T-helper 2 cell treated with Interferon-gamma antibody and Interleukin-4, amounts not matched to agents 5 μg/mL and 100 μg/mL, for 36 hours (primary cell): Measurements from ENCODE around the gene MAP4K2.
"Not testable (repeated sequence)": the region's sequence is repeated elsewhere in the genome, so short reads cannot be mapped to it uniquely, and the experiment has no call there.

Source experiments
- DNase-seq: peaks from one replicate; pipeline ENCODE4 v3.0.0; 2021; ENCODE audit warnings: low spot score
- H3K27ac Mint-ChIP-seq: one replicate; pipeline ENCODE4 v1.8.0; 2021; ENCODE audit warnings: mild to moderate bottlenecking, mixed read lengths
- H3K27me3 Mint-ChIP-seq: one replicate; pipeline ENCODE4 v1.8.0; 2021; ENCODE audit warnings: low read depth, mixed read lengths
- H3K36me3 Mint-ChIP-seq: one replicate; pipeline ENCODE4 v1.8.0; 2021; ENCODE audit warnings: low read depth, mixed read lengths
- H3K4me1 Mint-ChIP-seq: one replicate; pipeline ENCODE4 v1.8.0; 2021; ENCODE audit warnings: low read depth, mixed read lengths
- H3K4me3 Mint-ChIP-seq: one replicate; pipeline ENCODE4 v1.8.0; 2022; ENCODE audit warnings: mild to moderate bottlenecking, moderate library complexity, mixed read lengths
- H3K9me3 Mint-ChIP-seq: one replicate; pipeline ENCODE4 v1.8.0; 2021; ENCODE audit warnings: mixed read lengths

MAP4K2 gene

GRCh38 chr11:64833509-64833908, 30.5 kb upstream of the MAP4K2 start:
- no peaks in the 10 kb centered on the region for H3K27me3 Mint-ChIP-seq
- H3K9me3 Mint-ChIP-seq: no peaks in the 10 kb centered on the region
- H3K27ac Mint-ChIP-seq: no peak overlapping the region
- H3K4me3 Mint-ChIP-seq: no peak overlapping the region
- peaks cover 2% of the 10 kb centered on the region for H3K4me1 Mint-ChIP-seq
- DNase-seq: no peak
- no peaks in the 10 kb centered on the region for H3K36me3 Mint-ChIP-seq

GRCh38 chr11:64833198-64833502, 30.1 kb upstream of the MAP4K2 start:
- no peak overlapping the region for H3K27ac Mint-ChIP-seq
- H3K4me1 Mint-ChIP-seq: peaks cover 2% of the 10 kb centered on the region
- H3K4me3 Mint-ChIP-seq: no peak overlapping the region
- no peaks in the 10 kb centered on the region for H3K36me3 Mint-ChIP-seq
- DNase-seq: no peak
- no peaks in the 10 kb centered on the region for H3K9me3 Mint-ChIP-seq
- H3K27me3 Mint-ChIP-seq: no peaks in the 10 kb centered on the region

- no peak for DNase-seq
- H3K27ac Mint-ChIP-seq: no peak overlapping the region
- H3K27me3 Mint-ChIP-seq: no peaks in the 10 kb centered on the region
- no peaks in the 10 kb centered on the region for H3K36me3 Mint-ChIP-seq
- no peak overlapping the region for H3K4me3 Mint-ChIP-seq
- H3K9me3 Mint-ChIP-seq: no peaks in the 10 kb centered on the region
- H3K4me1 Mint-ChIP-seq: peaks cover 2% of the 10 kb centered on the region
These were observed 29.6 kb upstream of the MAP4K2 start for GRCh38 chr11:64832467-64833197.

- H3K27me3 Mint-ChIP-seq: no peaks in the 10 kb centered on the region
- no peaks in the 10 kb centered on the region for H3K9me3 Mint-ChIP-seq
- no peak overlapping the region for H3K27ac Mint-ChIP-seq
- DNase-seq: no peak
- H3K4me3 Mint-ChIP-seq: no peak overlapping the region
- no peaks in the 10 kb centered on the region for H3K36me3 Mint-ChIP-seq
- no peaks in the 10 kb centered on the region for H3K4me1 Mint-ChIP-seq
These were observed 28.4 kb upstream of the MAP4K2 start for GRCh38 chr11:64831411-64831891.

- H3K36me3 Mint-ChIP-seq: no peaks in the 10 kb centered on the region
- H3K27ac Mint-ChIP-seq: no peak overlapping the region
- H3K9me3 Mint-ChIP-seq: no peaks in the 10 kb centered on the region
- no peaks in the 10 kb centered on the region for H3K27me3 Mint-ChIP-seq
- DNase-seq: no peak
- no peak overlapping the region for H3K4me3 Mint-ChIP-seq
- no peaks in the 10 kb centered on the region for H3K4me1 Mint-ChIP-seq
These were observed 26.7 kb upstream of the MAP4K2 start for GRCh38 chr11:64829536-64830251.

GRCh38 chr11:64827451-64827839, 24.4 kb upstream of the MAP4K2 start:
- Mint-ChIP-seq H3K36me3 (no peaks in the 10 kb centered on the region), H3K4me1 (no peaks in the 10 kb centered on the region), H3K27me3 (no peaks in the 10 kb centered on the region)

GRCh38 chr11:64826578-64827450, 23.8 kb upstream of the MAP4K2 start:
- H3K27me3 Mint-ChIP-seq: no peaks in the 10 kb centered on the region
- H3K4me3 Mint-ChIP-seq: no peak overlapping the region
- H3K9me3 Mint-ChIP-seq: no peaks in the 10 kb centered on the region
- no peak for DNase-seq
- no peak overlapping the region for H3K27ac Mint-ChIP-seq
- no peaks in the 10 kb centered on the region for H3K36me3 Mint-ChIP-seq
- H3K4me1 Mint-ChIP-seq: no peaks in the 10 kb centered on the region

More at GRCh38 chr11:64827451-64827839, 24.4 kb upstream of the MAP4K2 start:
- Mint-ChIP-seq H3K9me3 (no peaks in the 10 kb centered on the region), H3K4me3 (no peak overlapping the region), H3K27ac (no peak overlapping the region)
- DNase-seq: no peak

- no peaks in the 10 kb centered on the region for H3K27me3 Mint-ChIP-seq
- H3K4me1 Mint-ChIP-seq: no peaks in the 10 kb centered on the region
These were observed 23.0 kb upstream of the MAP4K2 start for GRCh38 chr11:64826062-64826461.

GRCh38 chr11:64823568-64824119, 20.6 kb upstream of the MAP4K2 start:
- Mint-ChIP-seq H3K9me3 (no peaks in the 10 kb centered on the region), H3K4me3 (no peak overlapping the region), H3K27ac (no peak overlapping the region), H3K27me3 (no peaks in the 10 kb centered on the region), H3K36me3 (no peaks in the 10 kb centered on the region), H3K4me1 (no peaks in the 10 kb centered on the region)
- DNase-seq: no peak

More at GRCh38 chr11:64826062-64826461, 23.0 kb upstream of the MAP4K2 start:
- Mint-ChIP-seq H3K9me3 (no peaks in the 10 kb centered on the region), H3K4me3 (no peak overlapping the region), H3K36me3 (no peaks in the 10 kb centered on the region), H3K27ac (no peak overlapping the region)
- no peak for DNase-seq

- no peak for DNase-seq
- Mint-ChIP-seq H3K27me3 (peaks cover 2% of the 10 kb centered on the region), H3K9me3 (no peaks in the 10 kb centered on the region), H3K4me3 (no peak overlapping the region), H3K27ac (no peak overlapping the region), H3K4me1 (no peaks in the 10 kb centered on the region), H3K36me3 (no peaks in the 10 kb centered on the region)
These were observed 14.5 kb upstream of the MAP4K2 start for GRCh38 chr11:64817476-64817875.

- not testable (repeated sequence) for H3K4me3 Mint-ChIP-seq, H3K4me1 Mint-ChIP-seq, H3K27me3 Mint-ChIP-seq, DNase-seq, H3K27ac Mint-ChIP-seq, H3K9me3 Mint-ChIP-seq, H3K36me3 Mint-ChIP-seq
These were observed 12.4 kb upstream of the MAP4K2 start for GRCh38 chr11:64815433-64815832.

- no peaks in the 10 kb centered on the region for H3K9me3 Mint-ChIP-seq
- no peak overlapping the region for H3K4me3 Mint-ChIP-seq
- H3K36me3 Mint-ChIP-seq: no peaks in the 10 kb centered on the region
- DNase-seq: no peak
- H3K4me1 Mint-ChIP-seq: peaks cover 4% of the 10 kb centered on the region
- H3K27ac Mint-ChIP-seq: no peak overlapping the region
- peaks cover 2% of the 10 kb centered on the region for H3K27me3 Mint-ChIP-seq
These were observed 11.7 kb upstream of the MAP4K2 start for GRCh38 chr11:64814712-64815187.

- H3K36me3 Mint-ChIP-seq: no peaks in the 10 kb centered on the region
- H3K4me1 Mint-ChIP-seq: peaks cover 10% of the 10 kb centered on the region
- no peak for DNase-seq
- H3K27ac Mint-ChIP-seq: no peak overlapping the region
- H3K9me3 Mint-ChIP-seq: no peaks in the 10 kb centered on the region
- H3K27me3 Mint-ChIP-seq: peaks cover 2% of the 10 kb centered on the region
- H3K4me3 Mint-ChIP-seq: no peak overlapping the region
These were observed 10.8 kb upstream of the MAP4K2 start for GRCh38 chr11:64813826-64814225.
